ENCODE data around the gene SLC9A7.

SLC9A7 gene

DNA sequence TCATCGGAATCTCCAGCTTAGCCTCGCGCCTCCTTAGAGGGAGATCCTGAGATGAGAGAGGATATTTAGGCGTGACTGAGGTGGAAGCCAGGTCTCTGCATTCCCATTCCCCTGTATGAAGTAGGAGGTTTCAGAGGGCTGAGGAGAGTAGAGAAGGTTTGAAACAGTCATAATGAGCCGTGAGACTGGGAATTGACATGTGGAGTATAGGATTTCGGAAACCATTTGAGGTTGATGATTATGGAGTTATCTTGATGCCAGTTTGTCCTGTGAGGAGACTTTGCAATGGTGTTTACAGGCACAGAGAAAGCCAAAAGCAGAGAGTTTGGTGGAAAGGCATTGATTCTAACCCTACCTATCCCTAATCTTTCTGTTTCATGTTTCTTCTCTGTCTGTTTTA lies 183.3 kb downstream of the SLC9A7 start:
- no peak for DNase-seq (ENCODE audit: low read depth in 1 of 2, low spot score in 1 of 2)

DNA sequence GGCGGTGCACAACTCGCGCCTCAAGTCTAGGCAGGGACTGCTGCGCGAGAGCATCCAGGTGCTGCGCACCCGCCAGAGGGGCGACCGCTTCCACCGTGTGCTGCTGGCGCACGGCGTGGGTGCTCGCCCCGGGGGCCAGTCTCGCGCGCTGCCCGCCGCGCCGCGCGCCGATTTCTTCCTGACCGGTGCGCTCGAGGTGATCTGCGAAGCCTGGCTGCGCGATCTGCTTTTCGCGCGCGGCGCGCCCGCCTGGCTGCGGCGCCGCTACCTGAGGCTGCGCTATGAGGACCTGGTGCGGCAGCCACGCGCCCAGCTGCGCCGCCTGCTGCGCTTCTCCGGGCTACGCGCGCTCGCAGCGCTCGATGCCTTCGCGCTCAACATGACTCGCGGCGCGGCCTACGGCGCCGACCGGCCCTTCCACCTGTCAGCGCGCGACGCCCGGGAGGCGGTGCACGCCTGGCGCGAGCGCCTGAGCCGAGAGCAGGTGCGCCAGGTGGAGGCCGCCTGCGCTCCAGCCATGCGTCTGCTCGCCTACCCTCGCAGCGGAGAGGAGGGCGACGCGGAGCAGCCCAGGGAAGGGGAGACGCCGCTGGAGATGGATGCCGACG lies 184.0 kb downstream of the SLC9A7 start:
- DNase-seq (ENCODE audit: low read depth in 1 of 2, low spot score in 1 of 2), result no peak

DNA sequence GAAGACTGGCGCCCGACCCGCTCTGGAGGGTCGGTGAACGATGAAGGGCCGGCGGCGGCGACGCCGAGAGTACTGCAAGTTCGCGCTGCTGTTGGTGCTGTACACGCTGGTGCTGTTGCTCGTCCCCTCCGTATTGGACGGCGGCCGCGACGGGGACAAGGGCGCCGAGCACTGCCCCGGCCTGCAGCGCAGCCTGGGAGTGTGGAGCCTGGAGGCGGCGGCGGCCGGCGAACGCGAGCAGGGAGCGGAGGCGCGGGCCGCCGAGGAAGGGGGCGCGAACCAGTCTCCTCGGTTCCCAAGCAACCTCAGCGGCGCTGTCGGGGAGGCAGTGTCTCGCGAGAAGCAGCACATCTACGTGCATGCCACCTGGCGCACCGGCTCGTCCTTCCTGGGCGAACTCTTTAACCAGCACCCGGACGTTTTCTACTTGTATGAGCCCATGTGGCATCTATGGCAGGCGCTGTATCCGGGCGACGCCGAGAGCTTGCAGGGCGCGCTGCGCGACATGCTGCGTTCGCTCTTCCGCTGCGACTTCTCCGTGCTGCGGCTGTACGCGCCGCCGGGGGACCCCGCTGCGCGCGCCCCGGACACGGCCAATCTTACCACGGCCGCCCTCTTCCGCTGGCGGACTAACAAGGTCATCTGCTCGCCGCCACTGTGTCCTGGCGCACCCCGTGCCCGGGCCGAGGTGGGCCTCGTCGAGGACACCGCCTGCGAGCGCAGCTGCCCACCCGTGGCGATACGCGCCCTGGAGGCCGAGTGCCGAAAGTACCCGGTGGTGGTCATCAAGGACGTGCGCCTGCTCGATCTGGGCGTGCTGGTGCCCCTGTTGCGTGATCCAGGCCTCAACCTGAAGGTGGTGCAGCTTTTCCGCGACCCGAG lies 184.8 kb downstream of the SLC9A7 start:
- DNase-seq (ENCODE audit: low read depth in 1 of 2, low spot score in 1 of 2), result no peak

DNA sequence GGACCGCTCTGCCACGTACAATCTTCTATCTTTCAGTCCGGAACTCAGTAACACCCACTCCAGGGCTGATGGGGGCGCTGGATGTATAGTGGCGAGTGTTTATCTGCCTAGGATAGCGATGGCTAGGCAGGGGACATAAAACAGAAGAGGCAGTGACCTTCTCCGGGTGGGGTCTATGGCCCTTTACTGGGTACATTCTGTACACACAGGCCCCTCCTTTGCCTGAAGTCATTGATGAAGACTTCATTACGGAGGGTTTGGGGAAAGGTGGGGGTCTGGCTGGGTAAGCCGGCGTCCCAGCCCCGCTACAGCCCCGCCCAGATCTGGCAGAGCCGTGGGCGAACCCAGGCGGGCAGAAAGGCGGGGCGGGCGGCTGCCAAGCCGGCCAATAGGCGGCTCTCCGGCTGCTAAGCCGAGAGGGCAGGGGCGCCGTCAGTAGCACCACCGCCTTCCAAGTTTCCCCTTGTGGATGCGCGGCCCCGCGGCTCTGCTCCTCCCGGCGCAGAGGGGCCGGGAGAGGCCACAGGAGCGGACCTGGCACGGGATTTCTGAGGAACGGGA lies 185.5 kb downstream of the SLC9A7 start, which contains the start of gene CHST7:
CHST7 (plus strand) TSS at position 435 of the 561 bp plus-strand sequence. CDS start 167 bp downstream, outside the sequence.
- no peak for DNase-seq (ENCODE audit: low read depth in 1 of 2, low spot score in 1 of 2)

DNA sequence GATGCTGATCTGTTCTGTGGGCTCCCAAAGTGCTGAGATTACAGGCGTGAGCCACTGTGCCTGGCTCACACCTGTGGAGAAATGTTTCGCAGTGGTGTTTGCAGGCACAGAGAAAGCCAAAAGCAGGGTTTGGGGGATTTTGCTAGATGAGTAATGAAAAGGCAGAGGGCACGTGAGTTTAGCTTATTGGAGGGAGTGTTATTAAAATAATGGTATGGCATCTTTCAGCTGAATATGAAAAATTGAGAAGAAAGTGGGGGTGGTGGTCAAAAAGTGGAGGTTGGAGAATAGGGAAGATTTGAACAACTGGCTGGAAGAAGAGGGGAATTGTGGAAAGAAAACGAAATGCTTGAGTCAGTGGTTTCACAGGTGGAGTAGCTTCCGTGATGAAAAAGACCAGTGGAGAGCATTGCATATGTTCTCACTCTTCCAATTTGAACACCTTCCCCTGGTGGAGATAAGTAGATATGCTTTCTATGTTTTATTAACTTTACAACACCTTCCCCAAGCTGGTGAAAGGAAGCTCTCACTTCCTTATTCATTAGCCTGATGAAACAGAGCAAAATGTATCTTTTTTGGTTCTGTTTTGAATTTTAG lies 186.5 kb downstream of the SLC9A7 start:
- peak in 1 of 2 donors; percentile 41 for DNase-seq (ENCODE audit: low read depth in 1 of 2, low spot score in 1 of 2)

DNA sequence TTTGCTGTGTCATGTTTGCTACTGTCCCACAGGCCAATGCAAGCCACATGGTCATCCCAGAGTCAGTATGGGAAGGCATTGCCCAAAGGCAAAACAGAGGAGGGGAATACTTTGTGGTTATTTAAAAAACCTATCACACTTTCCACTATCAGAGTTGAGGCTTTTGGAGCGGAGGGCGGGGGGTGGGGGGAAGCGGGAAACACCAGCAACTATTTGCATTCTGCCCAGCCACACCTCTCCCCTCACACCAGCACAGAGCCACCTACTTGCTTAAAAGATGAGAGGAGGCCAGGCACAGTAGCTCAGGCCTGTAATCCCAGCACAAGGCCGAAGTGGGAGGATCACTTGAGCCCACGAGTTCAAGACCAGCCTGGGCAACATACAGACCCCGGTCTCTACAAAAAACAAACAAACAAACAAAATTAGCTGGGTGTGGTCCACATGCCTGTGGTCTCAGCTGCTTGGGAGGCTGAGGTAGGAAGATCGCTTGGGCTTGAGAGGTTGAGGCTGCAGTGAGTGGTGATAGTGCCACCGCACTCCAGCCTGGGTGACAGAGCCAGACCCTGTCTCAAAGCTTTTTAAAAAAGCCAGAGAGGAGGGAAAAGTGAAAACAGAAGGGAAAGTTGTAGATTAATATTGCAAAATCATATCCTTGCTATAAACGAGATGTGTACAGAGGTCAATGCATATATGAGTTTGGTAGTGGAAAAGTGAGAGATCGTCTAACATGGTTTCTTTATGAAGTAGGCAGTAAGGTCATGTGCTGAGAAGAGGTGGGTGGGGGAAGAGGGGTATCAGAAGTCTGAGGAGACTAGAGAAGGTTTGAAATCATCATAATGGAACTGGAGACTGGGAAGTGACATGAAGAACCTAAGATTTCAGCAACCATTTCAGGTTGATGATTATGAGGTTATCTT lies 187.2 kb downstream of the SLC9A7 start:
- no peak for DNase-seq (ENCODE audit: low read depth in 1 of 2, low spot score in 1 of 2)

DNA sequence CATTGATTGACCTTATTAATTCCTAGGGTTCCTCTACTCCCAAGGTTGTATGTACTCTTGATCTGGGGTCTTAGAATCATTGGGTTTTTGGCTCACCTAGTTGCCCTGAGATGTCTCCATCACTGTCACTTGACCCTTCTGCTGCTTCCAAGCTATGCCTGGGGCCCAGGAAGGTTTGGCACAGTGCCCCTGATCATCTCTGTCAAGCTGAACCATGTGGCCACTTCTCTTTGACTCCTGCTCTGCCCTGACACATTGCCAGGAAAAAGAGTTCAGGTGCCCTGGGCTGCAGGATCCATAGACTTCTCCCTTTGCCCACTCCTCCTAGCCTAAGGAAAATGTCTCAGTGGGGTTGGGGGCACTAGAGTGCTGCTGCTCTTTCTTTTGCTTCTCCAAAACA lies 189.3 kb downstream of the SLC9A7 start:
- no peak for DNase-seq (ENCODE audit: low read depth in 1 of 2, low spot score in 1 of 2)

DNA sequence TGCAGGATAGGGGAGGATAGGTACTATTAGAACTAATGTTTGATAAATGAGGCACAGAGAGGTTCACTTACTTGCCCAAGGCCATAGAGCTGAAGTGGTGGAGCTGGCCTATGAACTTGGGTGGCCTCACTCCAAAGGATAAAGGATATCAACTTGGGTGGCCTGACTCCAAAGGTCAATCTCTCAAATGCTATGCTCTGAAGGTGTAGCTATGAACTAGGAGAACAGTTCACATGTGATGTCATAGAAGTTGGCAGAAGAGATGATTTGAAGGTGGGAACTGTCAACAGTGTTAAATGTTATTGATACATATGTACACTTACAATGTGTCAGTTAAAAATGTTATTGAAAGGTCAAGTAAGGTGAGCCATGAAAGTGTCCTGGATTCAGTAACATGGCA lies 191.5 kb downstream of the SLC9A7 start:
- DNase-seq (ENCODE audit: low read depth in 1 of 2, low spot score in 1 of 2), result no peak

DNA sequence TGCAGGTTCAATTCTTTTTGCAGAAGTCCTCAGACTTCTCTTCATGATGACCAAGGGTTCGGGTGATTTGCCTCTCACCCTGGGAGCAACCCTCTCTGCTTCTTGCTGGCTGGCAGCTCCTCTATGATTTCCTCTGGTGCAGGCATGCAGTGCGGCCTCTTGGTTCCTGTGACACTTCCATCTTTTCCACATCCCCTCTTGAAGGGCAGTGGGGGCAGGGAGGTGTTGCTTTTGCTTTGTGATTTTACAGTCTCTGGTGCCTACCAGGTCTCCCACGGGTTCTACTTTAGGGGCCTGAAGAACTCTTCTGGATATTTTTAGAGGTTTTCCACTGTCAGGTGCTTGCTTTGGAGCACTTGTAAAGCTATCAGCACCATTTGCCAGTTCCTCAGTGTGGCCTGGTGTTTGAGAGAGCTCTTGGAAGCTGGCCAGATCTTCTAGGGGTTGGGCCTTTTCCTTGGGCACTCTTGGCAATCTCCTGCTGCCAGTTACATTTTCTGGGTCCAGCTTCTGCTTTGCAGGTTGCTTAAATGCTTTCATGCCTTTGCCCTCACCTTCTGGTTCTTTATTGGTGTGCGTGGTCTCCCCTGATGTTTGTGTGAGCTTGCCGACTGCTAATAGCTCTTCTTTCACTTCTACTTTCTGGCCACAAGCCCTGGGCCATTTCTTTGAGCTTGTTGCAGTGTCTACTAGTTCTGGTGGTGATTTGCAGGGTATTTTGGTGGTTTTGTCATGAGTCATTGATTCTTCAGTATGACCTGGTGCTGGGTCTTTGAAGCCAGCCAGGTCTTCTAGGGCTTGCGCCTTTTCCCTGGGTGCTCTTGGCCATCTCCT lies 196.9 kb downstream of the SLC9A7 start:
- DNase-seq (ENCODE audit: low read depth in 1 of 2, low spot score in 1 of 2), result no peak

DNA sequence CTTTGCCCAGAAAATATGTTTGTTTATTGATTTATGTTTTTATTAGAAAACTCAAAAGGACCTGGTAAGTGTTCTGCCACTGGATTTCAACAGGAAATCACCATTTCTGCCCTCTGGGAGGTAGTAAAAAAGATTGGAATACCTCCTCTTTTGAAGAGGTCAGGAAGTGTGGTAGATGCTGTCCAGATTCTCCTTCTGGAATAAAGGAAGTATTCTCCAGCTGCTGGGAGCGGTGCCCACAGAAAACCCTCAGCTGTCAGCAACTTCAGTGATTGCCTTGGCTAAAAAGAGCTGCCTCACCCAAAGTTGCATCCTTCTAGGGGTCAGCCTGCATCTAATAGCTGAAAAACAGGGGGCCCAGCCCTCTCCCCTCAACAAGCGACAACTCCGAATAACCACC lies 199.9 kb downstream of the SLC9A7 start:
- no peak for DNase-seq (ENCODE audit: low read depth in 1 of 2, low spot score in 1 of 2)

DNA sequence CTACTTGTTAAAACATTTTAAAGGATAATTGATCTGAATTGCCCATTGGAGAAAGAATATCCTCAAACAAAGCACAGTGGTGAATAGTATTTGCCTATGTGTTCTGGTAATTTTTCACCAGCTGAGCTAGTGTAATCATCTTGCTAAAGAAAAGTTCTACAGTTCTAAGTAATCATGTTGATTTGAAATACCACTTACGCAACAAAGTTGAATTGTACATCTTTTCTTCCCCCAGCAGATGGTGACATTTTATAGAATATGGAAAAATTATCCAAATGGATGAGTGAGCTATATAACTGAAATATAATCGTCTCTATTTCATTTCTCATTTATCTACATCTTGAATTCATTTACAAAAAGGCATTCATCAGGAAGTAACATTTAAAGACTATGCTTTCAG lies 204.0 kb downstream of the SLC9A7 start:
- DNase-seq (ENCODE audit: low read depth in 1 of 2, low spot score in 1 of 2), result no peak

DNA sequence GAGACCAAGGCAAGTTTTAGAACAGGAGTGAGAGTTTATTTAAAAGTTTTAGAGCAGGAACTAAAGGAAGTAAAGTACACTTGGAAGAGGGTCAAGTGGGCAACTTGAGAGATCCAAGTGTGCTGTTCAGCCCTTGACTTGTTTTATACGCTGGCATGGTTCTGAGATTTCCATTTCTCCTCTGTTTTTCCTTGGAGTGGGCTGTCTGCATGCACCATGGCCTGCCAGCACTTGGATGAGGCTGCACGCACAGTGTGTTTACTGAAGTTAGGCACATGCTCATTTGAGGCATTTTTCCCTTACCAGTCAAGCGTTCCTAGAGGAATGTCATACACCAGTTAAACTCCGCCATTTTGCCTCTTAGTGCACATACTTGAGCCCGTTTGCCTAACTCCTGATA lies 205.0 kb downstream of the SLC9A7 start:
- DNase-seq (ENCODE audit: low read depth in 1 of 2, low spot score in 1 of 2), result no peak

DNA sequence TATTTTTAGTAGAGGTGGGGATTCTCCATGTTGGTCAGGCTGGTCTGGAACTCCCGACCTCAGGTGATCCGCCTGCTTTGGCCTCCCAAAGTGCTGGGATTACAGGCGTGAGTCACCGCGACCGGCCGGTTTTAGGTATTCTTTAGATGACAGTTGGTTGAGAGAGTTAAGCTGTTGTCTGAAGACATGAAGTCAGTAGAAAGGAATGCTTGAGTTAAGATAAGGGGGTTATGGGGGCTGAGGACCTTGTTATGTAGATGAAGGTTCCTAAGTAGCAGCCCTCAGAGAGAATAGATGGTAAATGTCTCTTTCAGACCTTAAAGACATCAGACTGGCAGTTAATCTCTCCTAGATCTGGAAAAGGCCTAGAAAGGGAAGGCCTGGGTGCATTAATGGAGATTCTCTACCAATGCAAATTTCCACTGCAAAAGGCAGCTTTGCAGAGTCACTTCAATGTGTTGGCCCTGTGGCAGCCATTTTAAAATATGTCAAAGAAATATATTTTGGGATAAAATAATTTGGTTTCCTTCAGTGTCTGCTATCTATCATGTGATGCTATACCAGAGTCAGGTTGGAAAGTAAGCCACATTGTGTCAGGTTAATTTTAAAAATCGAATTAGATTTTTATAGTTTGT lies 207.3 kb downstream of the SLC9A7 start:
- DNase-seq (ENCODE audit: low read depth in 1 of 2, low spot score in 1 of 2), result no peak

DNA sequence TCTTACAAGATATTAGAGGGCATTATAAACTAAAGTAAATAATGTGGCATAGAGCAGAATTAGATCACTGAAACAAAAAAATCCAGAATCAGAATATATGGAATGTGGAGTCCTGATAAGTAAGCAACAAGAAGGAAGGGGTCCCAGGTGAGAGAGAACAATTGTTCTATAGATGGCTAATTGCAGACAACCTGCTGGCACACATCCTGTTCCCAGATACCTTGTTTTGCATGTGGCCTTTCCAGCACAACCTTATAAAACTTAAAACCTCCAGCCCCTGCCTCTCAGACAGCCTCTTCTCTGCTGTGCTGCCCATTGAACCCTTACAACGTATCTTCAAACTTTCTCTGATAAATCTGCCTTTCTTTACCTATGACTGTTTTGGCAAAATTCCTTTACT lies 209.0 kb downstream of the SLC9A7 start:
- DNase-seq (ENCODE audit: low read depth in 1 of 2, low spot score in 1 of 2), result no peak

All from activated CD4-positive, alpha-beta T cell treated with anti-CD3 and anti-CD28 coated beads, Interleukin-2, amount 50 U/mL, for 24 hours (primary cell).